ENCODE results near the gene THSD8.

- TF ChIP-seq CTCF (conservative IDR thresholded peaks at IDR 0.05 in 1 of 2, IDR thresholded peaks at IDR 0.05 in 1 of 2; ENCODE audit: extremely low read depth in 1 of 2, insufficient read depth in 1 of 2, low read depth in 1 of 2, low read length in 2 of 2), result no peak
- no peak for TF ChIP-seq EZH2 (IDR thresholded peaks at IDR 0.05; ENCODE audit: borderline replicate concordance, low read length)
Measured at GRCh38 chr19:12764698-12765097, 37.2 kb upstream of the THSD8 start.

All from mammary epithelial cell (primary cell).